Stimulated activated CD4-positive, alpha-beta T cell treated with anti-CD3 and anti-CD28 coated beads, TNF-alpha, amount 100 ng/mL, for 4 hours (primary cell): ENCODE data around the gene MEP1B.
"Not testable (repeated sequence)": the region's sequence is repeated elsewhere in the genome, so short reads cannot be mapped to it uniquely, and the experiment has no call there.

Experiments
- DNase-seq, 3 experiments: peaks; one replicate each; pipeline ENCODE4 v3.0.0-alpha.2; 2020; ENCODE audit warnings: low read depth in 3 of 3

Gene MEP1B

GRCh38 chr18:32189790-32190189 lies at the start of gene MEP1B:
Gene MEP1B (plus strand): TSS chr18:32190039. CDS start chr18:32190071, 32 bp downstream.
- no peak for DNase-seq

DNA sequence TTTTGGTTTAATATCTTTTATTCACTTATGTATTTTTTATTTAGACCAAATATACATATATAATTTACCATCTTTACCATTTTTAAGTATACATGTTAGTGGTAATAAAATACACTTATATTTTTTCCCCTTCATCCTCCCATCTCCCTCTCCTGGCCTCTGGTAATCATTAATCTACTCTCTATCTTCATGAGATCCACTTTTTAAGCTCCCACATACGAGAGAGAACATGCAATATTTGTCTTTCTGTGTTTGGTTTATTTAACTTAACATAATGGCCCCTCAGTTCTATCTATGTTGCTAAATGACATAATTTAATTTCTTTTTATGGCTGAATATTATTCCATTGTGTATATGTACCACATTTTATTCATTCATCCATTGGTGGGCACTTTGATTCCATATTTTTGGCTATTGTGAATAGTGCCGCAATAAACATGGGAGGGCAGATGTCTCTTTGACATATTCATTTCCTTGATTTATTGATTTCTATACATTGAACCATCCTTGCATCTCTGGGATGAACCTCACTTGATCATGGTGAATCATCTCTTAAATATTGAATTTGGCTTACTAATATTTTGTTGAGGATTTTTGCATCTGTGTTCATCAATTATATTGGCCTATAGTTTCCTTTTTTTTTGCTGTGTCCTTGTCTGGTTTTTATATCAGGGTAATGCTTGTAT lies 41.5 kb upstream of the MEP1B start:
- DNase-seq = no peak

- no peak for DNase-seq
Observed at GRCh38 chr18:32152705-32153448, 37.0 kb upstream of the MEP1B start.

- DNase-seq = no peak
Observed at GRCh38 chr18:32156855-32157254, 33.0 kb upstream of the MEP1B start.

DNA sequence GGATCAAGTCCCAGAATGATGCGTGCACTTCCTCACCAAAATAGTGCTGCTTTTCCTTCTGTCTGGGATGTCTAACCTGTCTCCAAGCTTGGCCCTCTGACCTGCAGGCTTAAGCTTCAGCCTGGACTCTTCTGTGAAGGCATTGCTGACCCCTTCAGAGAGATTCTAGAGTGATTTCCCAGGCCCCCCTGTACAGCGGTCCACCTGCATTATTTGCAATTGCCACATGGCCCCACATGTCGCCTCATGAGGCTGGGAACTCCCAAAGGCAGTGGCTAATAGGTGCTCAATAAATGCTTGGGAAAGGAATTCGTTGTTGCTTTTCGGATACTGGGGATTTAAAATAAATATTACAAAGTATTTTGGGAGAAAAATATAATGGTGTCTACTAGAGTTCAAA lies 32.3 kb upstream of the MEP1B start:
- DNase-seq = no peak

DNA sequence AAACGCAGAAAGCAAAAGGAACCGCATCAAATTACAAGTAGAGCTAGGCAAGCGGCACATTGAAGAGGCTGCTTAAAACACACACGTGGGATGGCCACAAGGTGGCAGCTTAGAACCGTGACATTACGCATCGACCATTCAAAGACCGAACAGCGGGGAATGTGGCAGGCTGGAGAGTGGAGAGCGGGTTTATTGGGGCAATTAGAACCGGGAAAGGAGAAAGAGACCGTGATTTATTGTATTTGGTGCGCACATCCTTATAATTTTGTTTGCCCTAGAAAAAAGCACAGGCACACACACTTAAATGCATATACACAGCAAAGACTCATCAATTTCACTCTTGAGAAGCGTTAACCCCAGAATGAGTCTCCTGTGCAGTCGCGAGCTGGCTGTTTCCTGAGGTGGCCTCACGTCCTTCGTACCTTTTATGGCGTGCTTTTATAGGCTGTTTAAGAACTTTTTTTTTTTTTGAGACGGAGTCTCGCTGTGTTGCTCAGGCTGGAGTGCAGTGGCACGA lies 31.7 kb upstream of the MEP1B start:
- peak; percentile 28 to 43 (median 40) for DNase-seq

GRCh38 chr18:32158631-32159030 lies 31.2 kb upstream of the MEP1B start:
- not testable (repeated sequence) for DNase-seq

DNA sequence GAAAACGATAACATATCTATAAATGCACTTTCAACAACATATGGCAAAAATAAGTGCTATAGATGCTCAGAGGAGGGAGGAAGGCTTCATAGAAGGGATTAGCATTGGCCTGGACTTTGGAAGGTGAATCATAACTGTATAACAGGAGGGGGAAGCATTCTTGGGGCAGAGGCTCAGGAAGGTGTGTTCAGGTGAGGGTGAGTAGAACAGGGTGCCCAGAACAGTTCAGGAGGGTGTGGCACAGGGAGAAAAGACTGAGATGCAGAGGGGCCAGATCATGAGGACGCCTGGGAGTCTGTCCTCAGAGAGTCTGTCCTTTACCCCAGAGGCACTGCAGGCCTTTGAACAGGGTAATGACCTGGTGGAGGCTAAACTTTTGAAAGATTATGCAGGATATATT lies 29.3 kb upstream of the MEP1B start:
- no peak for DNase-seq

DNA sequence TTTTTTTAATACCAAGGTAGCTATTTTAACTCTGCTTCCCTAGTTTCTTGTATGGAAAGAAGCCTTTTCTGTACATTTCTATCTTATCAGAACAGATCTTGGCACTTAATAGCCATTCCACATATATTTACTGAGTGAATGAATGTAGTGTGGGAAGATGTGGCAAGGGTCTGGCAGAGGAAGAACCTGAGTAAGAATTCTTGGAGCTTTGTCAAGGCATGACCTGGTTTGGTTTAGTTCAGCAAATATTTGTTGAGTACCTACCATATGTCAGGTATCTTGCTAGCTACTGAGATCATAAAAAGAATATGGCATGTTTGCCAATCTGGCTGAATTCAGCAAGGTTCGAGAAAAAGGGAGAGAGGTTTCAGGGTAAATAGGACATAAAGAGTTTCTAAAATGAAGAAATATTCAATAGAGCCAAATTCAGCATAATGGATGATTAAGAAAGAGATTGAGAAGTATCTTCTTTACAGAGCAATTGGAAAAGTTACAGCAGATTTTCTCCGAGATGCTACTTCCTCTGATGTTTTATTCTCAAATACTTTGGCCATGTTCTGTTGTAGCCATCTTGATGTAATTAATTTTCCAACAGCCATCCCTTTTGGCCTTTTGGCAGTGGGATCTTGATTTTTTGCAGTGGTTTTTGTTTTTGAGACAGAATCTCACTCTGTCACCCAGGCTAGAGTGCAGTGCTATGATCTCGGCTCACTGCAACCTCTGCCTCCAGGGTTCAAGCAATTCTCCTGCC lies 21.7 kb upstream of the MEP1B start:
- no peak for DNase-seq

- DNase-seq = no peak
Observed at GRCh38 chr18:32173654-32174053, 16.2 kb upstream of the MEP1B start.

DNA sequence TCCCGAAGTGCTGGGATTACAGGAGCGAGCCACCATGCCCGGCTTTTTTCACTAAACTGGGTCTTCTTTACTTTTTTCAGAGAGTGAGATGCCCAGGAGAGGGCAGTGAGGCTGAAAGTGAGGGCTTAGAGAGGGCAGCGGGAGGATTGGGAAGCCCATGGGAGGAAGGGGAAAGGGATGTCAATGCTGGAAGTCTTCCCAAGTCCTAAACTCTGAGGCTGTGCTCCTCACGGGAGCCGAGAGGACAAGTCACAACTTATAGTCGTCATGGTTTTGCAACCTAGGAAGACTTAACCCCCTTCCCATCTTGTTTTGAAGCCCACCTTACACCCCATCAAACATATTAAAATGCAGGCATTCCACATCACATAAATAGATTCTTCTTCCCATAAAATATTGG lies 15.1 kb upstream of the MEP1B start:
- no peak for DNase-seq

- DNase-seq = no peak
Observed at GRCh38 chr18:32175265-32175664, 14.6 kb upstream of the MEP1B start.

DNA sequence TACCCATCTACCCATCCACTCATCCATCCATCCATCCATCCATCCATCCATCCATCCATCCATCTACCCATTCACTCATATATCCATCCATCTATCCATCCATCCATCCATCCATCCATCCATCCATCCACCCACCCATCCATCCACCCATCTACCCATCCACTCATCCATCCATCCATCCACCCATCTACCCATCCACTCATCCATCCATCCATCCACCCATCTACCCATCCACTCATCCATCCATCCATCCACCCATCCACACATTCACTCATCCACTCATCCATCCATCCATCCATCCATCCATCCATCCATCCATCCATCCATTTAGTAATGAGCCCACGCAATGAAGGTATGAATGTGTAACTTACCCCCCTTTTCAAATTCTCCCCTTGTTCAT lies 13.1 kb upstream of the MEP1B start:
- not testable (repeated sequence) for DNase-seq

DNA sequence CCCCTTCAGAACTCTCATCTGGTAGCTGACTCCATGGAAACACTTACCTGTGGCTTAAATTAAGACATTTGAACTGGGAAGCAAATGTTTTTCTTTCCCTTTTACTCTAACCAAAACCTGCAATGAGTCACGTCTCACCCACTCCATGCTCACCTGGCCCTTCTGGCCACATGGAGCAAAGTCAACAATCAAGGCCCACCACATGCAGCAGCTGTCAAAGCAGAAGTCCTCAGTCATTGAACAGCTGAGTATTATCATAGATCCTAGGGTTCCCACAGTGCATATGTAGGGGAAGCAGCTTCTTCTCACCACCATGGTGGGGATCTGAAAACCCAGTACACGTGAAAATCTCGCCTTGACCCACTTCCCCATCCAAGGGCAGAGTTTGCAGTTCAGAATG lies 12.3 kb upstream of the MEP1B start:
- no peak for DNase-seq

GRCh38 chr18:32183503-32183902 lies 6.3 kb upstream of the MEP1B start:
- no peak for DNase-seq

- DNase-seq = no peak
Observed at GRCh38 chr18:32190209-32190608, 370 bp downstream of the MEP1B start.

GRCh38 chr18:32195881-32196815 lies 6.3 kb downstream of the MEP1B start:
- no peak for DNase-seq

DNA sequence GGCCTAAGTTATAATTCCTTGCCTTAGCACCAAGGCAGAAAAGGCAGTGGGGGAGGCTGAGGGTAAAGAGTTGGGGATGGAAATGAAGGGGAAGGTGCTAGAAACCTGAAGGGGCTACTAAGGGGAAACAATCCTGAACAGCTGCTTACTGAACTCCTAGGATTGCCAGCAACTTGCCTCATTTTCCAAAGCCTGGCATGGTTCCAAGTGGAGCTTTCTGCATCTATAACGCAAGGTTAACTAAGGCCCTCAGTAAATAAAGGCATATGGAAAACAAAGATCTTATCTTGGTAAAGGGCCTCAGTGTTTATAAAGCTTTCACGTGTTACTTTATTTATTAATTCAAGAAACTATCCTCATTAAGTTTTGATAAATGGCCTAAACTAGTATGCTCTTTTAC lies 10.9 kb downstream of the MEP1B start:
- DNase-seq = no peak

GRCh38 chr18:32201948-32202672 lies 12.3 kb downstream of the MEP1B start:
- no peak for DNase-seq

DNA sequence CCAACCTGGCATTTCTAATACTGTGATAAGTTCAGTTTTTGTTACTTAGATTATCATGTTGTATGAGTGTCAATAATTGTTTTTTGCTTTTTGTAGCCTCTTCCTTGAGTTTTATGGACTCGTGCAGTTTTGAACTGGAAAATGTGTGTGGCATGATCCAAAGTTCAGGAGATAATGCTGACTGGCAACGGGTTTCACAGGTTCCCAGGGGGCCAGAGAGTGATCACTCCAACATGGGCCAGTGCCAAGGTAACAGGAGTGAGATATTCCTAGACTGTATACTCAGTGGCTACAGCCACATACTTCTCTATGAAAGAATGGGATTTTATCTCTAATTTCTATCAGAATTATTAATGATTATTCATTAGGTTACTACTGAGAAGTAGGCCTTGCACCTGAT lies 18.2 kb downstream of the MEP1B start:
- no peak for DNase-seq

DNA sequence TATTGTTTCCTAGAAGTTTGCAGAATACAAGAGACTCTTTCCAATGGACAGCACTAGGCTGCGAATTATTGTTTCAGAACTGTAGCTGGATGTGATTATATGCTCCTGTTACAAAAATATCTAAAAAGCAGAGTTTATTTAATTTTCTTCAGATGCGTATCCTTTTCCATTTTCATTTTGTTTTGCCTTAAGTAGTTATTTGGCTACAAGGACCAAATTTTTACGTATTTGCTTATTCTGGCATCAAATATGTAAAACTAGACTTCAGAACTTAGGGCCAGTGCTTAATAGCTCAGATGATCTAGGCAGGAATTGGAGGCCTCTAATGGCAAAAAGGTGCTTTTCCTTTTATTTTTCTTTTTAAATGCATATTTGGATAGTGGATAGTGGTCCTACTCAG lies 18.7 kb downstream of the MEP1B start:
- no peak for DNase-seq
